H9 (cell line): ENCODE results near the gene ALKBH8. TPM values are rescaled to one million over a fixed set of nuclear protein-coding genes. Genes with fewer than 3 reads are reported as not detected.

Experiments
- DNase-seq: peaks from one replicate; pipeline ENCODE4 v3.0.0-alpha.2; 2017
- H2AFZ ChIP-seq: one replicate; pipeline ENCODE4 v1.6.1; 2013; ENCODE audit warnings: mild to moderate bottlenecking, low read length, control low read depth, moderate library complexity
- H2AK5ac ChIP-seq: 2 replicates; pipeline ENCODE4 v1.6.1; 2013; ENCODE audit warnings: low read length, control low read depth, mixed read lengths; ENCODE audit not compliant: insufficient read length
- H2BK120ac ChIP-seq: one replicate; pipeline ENCODE4 v1.6.1; 2013; ENCODE audit warnings: low read depth, mild to moderate bottlenecking, low read length, control low read depth, inconsistent platforms; ENCODE audit not compliant: poor library complexity, severe bottlenecking
- H2BK12ac ChIP-seq: 2 replicates; pipeline ENCODE4 v1.6.1; 2013; ENCODE audit warnings: low read length, control low read depth, mixed read lengths, low read depth; ENCODE audit not compliant: insufficient read length
- H2BK15ac ChIP-seq: 2 replicates; pipeline ENCODE4 v1.6.1; 2013; ENCODE audit warnings: low read depth, low read length, control low read depth
- H2BK20ac ChIP-seq: one replicate; pipeline ENCODE4 v1.6.1; 2013; ENCODE audit warnings: low read depth, mild to moderate bottlenecking, low read length, control low read depth, inconsistent platforms; ENCODE audit not compliant: poor library complexity, severe bottlenecking
- H2BK5ac ChIP-seq: 2 replicates; pipeline ENCODE4 v1.6.1; 2013; ENCODE audit warnings: low read length, control low read depth, mixed read lengths; ENCODE audit not compliant: insufficient read length
- H3K14ac ChIP-seq: 2 replicates; pipeline ENCODE4 v1.6.1; 2013; ENCODE audit warnings: low read length, control low read depth; ENCODE audit not compliant: insufficient read depth
- H3K18ac ChIP-seq: 2 replicates; pipeline ENCODE4 v1.6.1; 2013; ENCODE audit warnings: low read depth, mild to moderate bottlenecking, mixed read lengths, low read length, control low read depth; ENCODE audit not compliant: insufficient read length
- H3K23ac ChIP-seq: 2 replicates; pipeline ENCODE4 v1.6.1; 2013; ENCODE audit warnings: low read length, control low read depth, mixed read lengths, low read depth; ENCODE audit not compliant: insufficient read length
- H3K23me2 ChIP-seq: 2 replicates; pipeline ENCODE4 v1.6.1; 2013; ENCODE audit warnings: low read depth, mild to moderate bottlenecking, mixed read lengths, low read length, control low read depth; ENCODE audit not compliant: insufficient read length, poor library complexity, severe bottlenecking
- H3K27ac ChIP-seq: 2 replicates; pipeline ENCODE4 v1.5.1; 2013; ENCODE audit warnings: low read length, control low read depth, mixed read lengths, low read depth; ENCODE audit not compliant: insufficient read length
- H3K27me3 ChIP-seq: 2 replicates; pipeline ENCODE4 v1.6.1; 2013; ENCODE audit warnings: low read length, control low read depth, inconsistent platforms; ENCODE audit not compliant: insufficient read depth
- H3K4ac ChIP-seq: 2 replicates; pipeline ENCODE4 v1.6.1; 2013; ENCODE audit warnings: low read depth, mild to moderate bottlenecking, control low read depth, inconsistent platforms, low read length, moderate library complexity
- H3K4me1 ChIP-seq: 2 replicates; pipeline ENCODE4 v1.6.1; 2013; ENCODE audit warnings: low read length, control low read depth, inconsistent platforms; ENCODE audit not compliant: insufficient read depth
- H3K4me2 ChIP-seq: 2 replicates; pipeline ENCODE4 v1.6.1; 2013; ENCODE audit warnings: low read length, control low read depth, mixed read lengths; ENCODE audit not compliant: insufficient read length, insufficient read depth
- H3K56ac ChIP-seq: 2 replicates; pipeline ENCODE4 v1.6.1; 2013; ENCODE audit warnings: low read depth, mild to moderate bottlenecking, mixed read lengths, low read length, control low read depth; ENCODE audit not compliant: insufficient read length
- H3K79me1 ChIP-seq: 2 replicates; pipeline ENCODE4 v1.6.1; 2013; ENCODE audit warnings: low read depth, mild to moderate bottlenecking, moderate library complexity, low read length, control low read depth, inconsistent platforms; ENCODE audit not compliant: insufficient read depth, poor library complexity, severe bottlenecking
- H3K79me2 ChIP-seq: 2 replicates; pipeline ENCODE4 v1.6.1; 2013; ENCODE audit warnings: low read length, control low read depth, inconsistent platforms; ENCODE audit not compliant: insufficient read depth
- H3K9ac ChIP-seq: 2 replicates; pipeline ENCODE4 v1.6.1; 2013; ENCODE audit warnings: low read length, control low read depth, mixed read lengths; ENCODE audit not compliant: insufficient read length; ENCODE audit errors: extremely low read depth
- H3K9me3 ChIP-seq: one replicate; pipeline ENCODE4 v1.6.1; 2013; ENCODE audit warnings: low read depth, low read length, inconsistent platforms; ENCODE audit not compliant: control insufficient read depth
- H3T11ph ChIP-seq: one replicate; pipeline ENCODE4 v1.6.1; 2013; ENCODE audit warnings: mild to moderate bottlenecking, low read length, control low read depth, inconsistent platforms
- H4K20me1 ChIP-seq: one replicate; pipeline ENCODE4 v1.6.1; 2013; ENCODE audit not compliant: control insufficient read depth, insufficient read length, insufficient read depth
- H4K5ac ChIP-seq: 2 replicates; pipeline ENCODE4 v1.6.1; 2013; ENCODE audit warnings: low read depth, mild to moderate bottlenecking, mixed read lengths, low read length, control low read depth; ENCODE audit not compliant: insufficient read length
- H4K8ac ChIP-seq: replicated peaks from 2 replicates; pipeline ENCODE4 v1.6.1; 2013; ENCODE audit warnings: low read length, control low read depth, mixed read lengths, low read depth; ENCODE audit not compliant: insufficient read length
- H4K91ac ChIP-seq: 2 replicates; pipeline ENCODE4 v1.6.1; 2013; ENCODE audit warnings: low read depth, mild to moderate bottlenecking, moderate library complexity, mixed read lengths, low read length, control low read depth; ENCODE audit not compliant: insufficient read length
- H3K27ac Mint-ChIP-seq, 3 experiments: 2 replicates in 2 of 3; 3 replicates in 1 of 3; pipeline ENCODE4 v1.8.0; 2020 to 2021; ENCODE audit warnings: mixed read lengths in 3 of 3, mild to moderate bottlenecking in 1 of 3, moderate library complexity in 1 of 3
- H3K27me3 Mint-ChIP-seq: 2 replicates; pipeline ENCODE4 v1.8.0; 2021; ENCODE audit warnings: low read depth, mild to moderate bottlenecking, moderate library complexity, mixed read lengths
- H3K36me3 Mint-ChIP-seq, 3 experiments: 2 replicates in 2 of 3; 3 replicates in 1 of 3; pipeline ENCODE4 v1.8.0; 2020 to 2021; ENCODE audit warnings: low read depth in 3 of 3, mixed read lengths in 3 of 3; ENCODE audit not compliant: insufficient read depth in 1 of 3
- H3K4me1 Mint-ChIP-seq, 2 experiments: 2 replicates each; pipeline ENCODE4 v1.8.0; 2020; ENCODE audit warnings: mixed read lengths in 2 of 2
- H3K4me3 Mint-ChIP-seq, 2 experiments: 2 replicates in 1 of 2; 3 replicates in 1 of 2; pipeline ENCODE4 v1.8.0; 2020 to 2021; ENCODE audit warnings: mild to moderate bottlenecking in 2 of 2, mixed read lengths in 2 of 2, moderate library complexity in 1 of 2
- H3K9me3 Mint-ChIP-seq, 2 experiments: 2 replicates in 1 of 2; 3 replicates in 1 of 2; pipeline ENCODE4 v1.8.0; 2020; ENCODE audit warnings: mild to moderate bottlenecking in 2 of 2, mixed read lengths in 2 of 2, moderate library complexity in 1 of 2
- WGBS: extraction: QIAGEN DNeasy Blood & Tissue Kit; methylation state at CpG from one replicate; pipeline ENCODE4 v1.1.7; 2013; ENCODE audit warnings: missing lambda C conversion rate, low lambda C conversion rate, mixed read lengths; ENCODE audit not compliant: insufficient read length; ENCODE audit errors: extremely low coverage; 5-methylcytosine and 5-hydroxymethylcytosine counted together
- total RNA-seq: library from RNA; stranded (reverse); gene quantifications from 2 replicates; pipeline ENCODE4 v1.2.1, GENCODE V29; 2021
- TF ChIP-seq, protein P1 (sequence below): fragments of 200-600 bp; sonication (generic); conservative IDR thresholded peaks from 3 replicates; pipeline ENCODE4 v1.8.0; 2021; ENCODE audit warnings: antibody characterized with exemption, mild to moderate bottlenecking

The ALKBH8 gene
- total RNA-seq, 1 experiment from 2014 or later, result 12.7 TPM

DNA sequence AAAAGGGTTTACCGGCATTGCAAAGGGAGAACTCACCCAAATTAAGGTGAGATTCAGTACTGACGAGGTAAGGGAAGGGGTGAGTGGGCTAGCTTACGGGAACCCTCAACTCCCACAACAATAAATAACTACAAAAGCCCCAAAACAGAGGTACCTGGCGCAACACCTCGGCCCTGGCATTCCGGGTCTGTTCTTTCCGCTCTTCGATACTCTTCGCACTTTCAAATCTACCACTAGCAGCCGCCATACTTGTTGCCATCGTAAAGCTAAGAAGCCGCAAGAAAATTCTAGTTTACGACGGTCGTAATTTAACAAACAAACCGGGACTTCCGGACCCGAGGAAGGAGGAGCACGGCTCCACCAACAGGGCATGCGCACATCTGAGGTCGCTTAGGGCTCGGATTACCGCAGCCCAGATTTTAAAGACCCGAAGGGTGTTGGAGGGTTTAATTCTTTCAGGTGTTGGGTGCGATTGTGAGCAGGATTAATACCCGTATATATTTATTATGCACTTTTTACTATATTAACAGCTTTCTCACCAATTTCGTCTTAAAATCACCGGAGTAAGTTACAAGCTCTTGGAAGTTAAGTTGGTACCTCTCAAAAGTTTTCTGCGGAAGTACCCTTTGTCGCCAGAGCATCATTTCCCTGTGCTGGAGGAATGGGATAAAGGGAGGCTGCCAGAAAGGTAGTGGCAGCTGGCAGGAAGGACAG lies 107.8 kb downstream of the ALKBH8 start, which contains the start of gene CWF19L2:
Gene CWF19L2, minus strand, starts transcription at position 268 of the 714 bp plus-strand sequence. Its CDS starts 9 bp downstream, at position 259.
- WGBS, result no CpG with 5 or more reads among the region's 30 CpGs
- peaks cover 31% of the 10 kb centered on the region for H3K27me3 Mint-ChIP-seq
- no peaks in the 10 kb centered on the region for H4K20me1 ChIP-seq
- H2BK120ac ChIP-seq, result no peak within 1 kb of the TSS
- H3K18ac ChIP-seq, result no peak within 1 kb of the TSS
- no peak within 1 kb of the TSS for H3T11ph ChIP-seq
- H2BK12ac ChIP-seq, result no peak within 1 kb of the TSS
- H3K36me3 Mint-ChIP-seq, result peaks cover 2 to 20% (median 11%) of the 10 kb centered on the region in 3 experiments; a peak in 6 of 7 replicates
- no peak within 1 kb of the TSS for H4K5ac ChIP-seq
- no peak within 1 kb of the TSS for H2AK5ac ChIP-seq
- no peak within 1 kb of the TSS for H2BK20ac ChIP-seq
- peak within 1 kb of the TSS; percentile 88 to 90 for H3K4me3 Mint-ChIP-seq
- TF ChIP-seq, protein P1, sequence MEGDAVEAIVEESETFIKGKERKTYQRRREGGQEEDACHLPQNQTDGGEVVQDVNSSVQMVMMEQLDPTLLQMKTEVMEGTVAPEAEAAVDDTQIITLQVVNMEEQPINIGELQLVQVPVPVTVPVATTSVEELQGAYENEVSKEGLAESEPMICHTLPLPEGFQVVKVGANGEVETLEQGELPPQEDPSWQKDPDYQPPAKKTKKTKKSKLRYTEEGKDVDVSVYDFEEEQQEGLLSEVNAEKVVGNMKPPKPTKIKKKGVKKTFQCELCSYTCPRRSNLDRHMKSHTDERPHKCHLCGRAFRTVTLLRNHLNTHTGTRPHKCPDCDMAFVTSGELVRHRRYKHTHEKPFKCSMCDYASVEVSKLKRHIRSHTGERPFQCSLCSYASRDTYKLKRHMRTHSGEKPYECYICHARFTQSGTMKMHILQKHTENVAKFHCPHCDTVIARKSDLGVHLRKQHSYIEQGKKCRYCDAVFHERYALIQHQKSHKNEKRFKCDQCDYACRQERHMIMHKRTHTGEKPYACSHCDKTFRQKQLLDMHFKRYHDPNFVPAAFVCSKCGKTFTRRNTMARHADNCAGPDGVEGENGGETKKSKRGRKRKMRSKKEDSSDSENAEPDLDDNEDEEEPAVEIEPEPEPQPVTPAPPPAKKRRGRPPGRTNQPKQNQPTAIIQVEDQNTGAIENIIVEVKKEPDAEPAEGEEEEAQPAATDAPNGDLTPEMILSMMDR, result no peak
- H3K4ac ChIP-seq, result no peak within 1 kb of the TSS
- no peaks in the 10 kb centered on the region for H3K27me3 ChIP-seq
- no peak within 1 kb of the TSS for H3K23ac ChIP-seq
- H3K27ac ChIP-seq, result peak within 1 kb of the TSS; percentile 38
- no peaks in the 10 kb centered on the region for H3K23me2 ChIP-seq
- H3K79me2 ChIP-seq, result peaks cover 2% of the 10 kb centered on the region; the same call in 1 of the 2 replicates
- H3K9me3 ChIP-seq, result no peaks in the 10 kb centered on the region
- H3K56ac ChIP-seq, result no peak within 1 kb of the TSS
- H3K9ac ChIP-seq, result peak within 1 kb of the TSS; percentile 93
- no peak within 1 kb of the TSS for H2BK5ac ChIP-seq
- peaks cover 10 to 17% of the 10 kb centered on the region in 2 experiments for H3K4me1 Mint-ChIP-seq
- no peaks in the 10 kb centered on the region for H3K79me1 ChIP-seq
- H4K91ac ChIP-seq, result no peak within 1 kb of the TSS
- H3K14ac ChIP-seq, result no peak within 1 kb of the TSS
- H3K4me2 ChIP-seq, result peak within 1 kb of the TSS; percentile 71
- H3K9me3 Mint-ChIP-seq, result no peaks in the 10 kb centered on the region
- DNase-seq, result peak; percentile 94
- H2BK15ac ChIP-seq, result no peak within 1 kb of the TSS
- H3K27ac Mint-ChIP-seq, result peak within 1 kb of the TSS; percentile 81 to 96 (median 95)
- peak within 1 kb of the TSS; percentile 80 for H2AFZ ChIP-seq
- no peaks in the 10 kb centered on the region for H3K4me1 ChIP-seq
- H4K8ac ChIP-seq, result no peak within 1 kb of the TSS
